Endometrial microvascular endothelial cells (primary cell): ENCODE measurements around the gene LATS2. TPM values are rescaled to one million over a fixed set of nuclear protein-coding genes. Genes with fewer than 3 reads are reported as not detected.

Source experiments
- in situ Hi-C: cut with HindIII; loops from 2 replicates; pipeline ENCODE4 v1.10.0; 2017; ENCODE audit warnings: low sequenced_read_pairs, low pct_unique_long_range_greater_than_20kb; ENCODE audit errors: inconsistent ontology term
- total RNA-seq: library from RNA; depleted of rRNA; stranded (reverse); fragments of >200 nt; gene quantifications from one replicate; pipeline ENCODE4 v1.2.3, GENCODE V29; 2015; ENCODE audit errors: inconsistent ontology term

LATS2 gene
- total RNA-seq, 1 donor from 2014 or later: 27.7 TPM

DNA sequence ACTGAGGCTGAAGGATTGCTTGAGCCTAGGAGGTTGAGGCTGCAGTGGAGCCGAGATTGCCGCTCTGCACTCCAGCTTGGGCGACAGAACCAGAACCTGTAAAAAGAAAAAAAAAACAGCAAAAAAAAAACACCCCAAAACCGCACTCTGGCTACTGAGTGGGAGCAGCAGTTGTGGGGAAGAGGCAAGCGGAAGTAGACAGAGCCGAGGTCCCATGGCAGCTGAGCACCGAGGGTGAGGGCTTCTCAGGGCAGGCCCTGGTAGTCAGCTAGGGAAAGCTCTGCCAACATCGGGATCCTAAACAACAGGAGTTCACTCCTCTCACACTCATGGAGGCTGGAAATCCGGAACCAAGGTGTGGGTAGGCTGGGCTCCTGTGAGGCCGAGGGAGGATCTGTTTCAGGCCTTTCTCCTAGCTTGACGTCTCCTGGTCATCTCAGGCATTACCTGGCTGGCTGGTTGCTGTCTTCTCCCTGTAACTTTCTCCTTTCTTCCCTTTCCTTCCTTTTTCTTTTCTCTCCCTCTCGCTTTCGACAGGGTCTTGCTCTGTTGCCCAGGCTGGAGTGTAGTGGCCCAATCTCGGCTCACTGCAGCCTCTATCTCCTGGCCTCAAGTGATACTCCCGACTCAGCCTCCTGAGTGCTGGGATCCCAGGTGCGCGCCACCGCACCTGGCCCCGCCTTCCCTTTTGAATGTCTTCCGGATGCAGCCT lies 15.8 kb upstream of the LATS2 start:
- in situ Hi-C loops: no loop called here

- in situ Hi-C loops: no loop called here
Measured at GRCh38 chr13:21076253-21076652, 14.9 kb upstream of the LATS2 start.

GRCh38 chr13:21075379-21076249 lies 14.2 kb upstream of the LATS2 start:
- in situ Hi-C loops: no loop called here

DNA sequence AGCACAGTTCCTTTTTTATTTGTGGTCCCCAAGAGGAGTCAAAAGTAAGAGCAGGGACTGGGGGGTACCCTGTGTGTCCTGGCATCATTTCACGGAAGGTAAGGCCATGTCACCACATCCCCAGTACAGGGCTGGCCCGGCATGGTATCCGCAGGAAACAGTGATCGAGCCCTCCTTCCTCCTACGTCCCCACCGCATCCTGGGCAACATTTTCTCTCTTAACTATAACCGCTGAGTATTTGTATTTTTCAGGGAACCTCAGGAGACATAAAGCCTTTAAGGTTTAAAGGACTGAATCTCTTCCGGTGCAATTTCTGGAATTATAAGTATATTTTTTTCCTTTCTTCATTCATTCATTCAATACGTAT lies 13.6 kb upstream of the LATS2 start:
- in situ Hi-C loops: no loop called here

DNA sequence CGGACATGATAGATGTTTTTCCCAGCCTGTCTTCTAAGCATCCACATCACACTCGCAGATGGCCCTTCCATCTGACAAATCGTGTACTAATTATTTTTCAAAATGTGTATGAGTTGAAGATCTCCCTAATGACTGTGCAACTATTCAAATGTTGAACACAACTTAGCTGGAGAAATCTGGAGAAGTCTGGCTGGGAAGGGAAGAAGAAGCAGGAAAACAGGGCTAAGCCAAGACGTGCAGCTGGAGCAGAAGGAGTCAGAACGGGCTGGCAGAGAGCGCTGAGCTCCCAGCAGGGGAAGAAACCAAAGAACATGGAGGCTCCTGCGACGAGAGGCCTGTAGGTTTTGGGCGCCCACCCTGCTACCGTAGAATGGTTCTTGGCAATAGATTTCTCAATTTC lies 13.2 kb upstream of the LATS2 start:
- in situ Hi-C loops: no loop called here

- in situ Hi-C loops: no loop called here
Measured at GRCh38 chr13:21071924-21072323, 10.5 kb upstream of the LATS2 start.

DNA sequence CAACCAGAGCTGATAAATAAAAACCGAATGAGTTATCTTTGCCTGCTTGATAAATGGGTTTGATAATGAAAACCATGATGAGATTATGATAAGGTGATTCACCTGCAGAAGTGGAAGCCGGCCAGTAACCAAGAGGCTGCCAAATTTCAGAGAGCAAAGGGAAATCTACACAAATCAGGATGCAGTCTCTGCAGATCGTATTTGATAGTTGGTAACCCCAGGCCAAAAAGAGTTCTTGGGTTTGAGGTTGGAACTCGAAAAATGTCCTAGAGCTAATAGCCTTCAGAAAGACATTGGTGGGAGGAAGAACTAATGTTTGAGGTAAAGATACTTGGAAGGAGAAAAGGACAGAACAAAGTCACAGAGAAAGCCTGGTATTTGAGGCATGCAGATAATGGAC lies 9.6 kb upstream of the LATS2 start:
- in situ Hi-C loops: no loop called here

- in situ Hi-C loops: no loop called here
Measured at GRCh38 chr13:21069561-21070004, 8.2 kb upstream of the LATS2 start.

- in situ Hi-C loops: no loop called here
Measured at GRCh38 chr13:21067848-21068247, 6.5 kb upstream of the LATS2 start.

GRCh38 chr13:21066946-21067345 lies 5.6 kb upstream of the LATS2 start:
- in situ Hi-C loops: no loop called here

DNA sequence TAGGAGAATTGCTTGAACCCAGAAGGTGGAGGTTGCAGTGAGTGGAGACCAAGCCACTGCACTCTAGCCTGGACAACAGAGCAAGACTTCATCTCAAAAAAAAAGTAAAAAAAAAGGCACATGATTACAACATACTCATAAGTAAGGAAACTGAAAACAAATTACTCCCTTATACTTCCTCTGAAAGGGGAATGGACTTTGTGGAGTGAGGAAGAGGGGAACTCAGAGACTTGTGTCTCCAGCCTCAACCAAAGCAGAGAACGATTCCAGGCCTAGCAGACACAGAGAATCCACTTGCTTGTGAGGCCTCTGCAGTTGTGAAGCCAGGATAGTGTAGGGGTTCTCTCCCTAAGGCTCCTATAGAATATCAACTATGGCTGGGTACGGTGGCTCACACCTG lies 4.3 kb upstream of the LATS2 start:
- in situ Hi-C loops: no loop called here

- in situ Hi-C loops: no loop called here
Measured at GRCh38 chr13:21063031-21063430, 1.6 kb upstream of the LATS2 start.

- in situ Hi-C loops: no loop called here
Measured at GRCh38 chr13:21060338-21061028, 903 bp downstream of the LATS2 start.

DNA sequence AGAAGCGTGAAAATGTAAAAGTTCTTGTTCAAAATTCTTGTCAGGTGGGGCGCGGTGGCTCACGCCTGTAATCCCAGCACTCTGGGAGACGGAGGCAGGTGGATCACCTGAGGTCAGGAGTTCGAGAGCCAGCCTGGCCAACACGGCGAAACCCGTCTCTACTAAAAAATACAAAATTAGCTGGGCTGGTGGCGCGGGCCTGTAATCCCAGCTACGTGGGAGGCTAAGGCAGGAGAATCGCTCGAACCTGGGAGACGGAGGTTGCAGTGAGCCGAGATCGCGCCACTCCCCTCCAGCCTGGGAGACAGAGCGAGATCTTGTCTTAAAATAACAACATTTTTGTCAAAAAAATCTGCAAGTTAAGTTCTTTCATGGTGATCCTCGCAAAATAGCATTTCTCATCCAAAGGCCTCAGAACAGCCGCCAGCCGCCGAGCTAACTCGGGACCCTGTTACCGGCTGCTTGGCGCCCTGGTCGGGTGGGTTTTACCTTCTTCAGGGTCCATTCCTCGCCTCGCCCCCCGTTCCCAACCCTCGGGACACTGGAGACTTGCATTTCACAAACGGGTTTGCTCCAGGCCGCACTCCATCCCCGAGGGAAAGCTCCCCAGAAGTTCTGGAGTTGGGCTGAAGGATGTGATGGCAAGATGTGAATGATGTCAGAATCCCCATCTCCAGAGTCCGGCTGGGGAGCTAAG lies 1.6 kb downstream of the LATS2 start:
- in situ Hi-C loops: no loop called here

GRCh38 chr13:21058361-21058760 lies 3.0 kb downstream of the LATS2 start:
- in situ Hi-C loops: no loop called here

- in situ Hi-C loops: no loop called here
Measured at GRCh38 chr13:21055511-21056045, 5.8 kb downstream of the LATS2 start.

DNA sequence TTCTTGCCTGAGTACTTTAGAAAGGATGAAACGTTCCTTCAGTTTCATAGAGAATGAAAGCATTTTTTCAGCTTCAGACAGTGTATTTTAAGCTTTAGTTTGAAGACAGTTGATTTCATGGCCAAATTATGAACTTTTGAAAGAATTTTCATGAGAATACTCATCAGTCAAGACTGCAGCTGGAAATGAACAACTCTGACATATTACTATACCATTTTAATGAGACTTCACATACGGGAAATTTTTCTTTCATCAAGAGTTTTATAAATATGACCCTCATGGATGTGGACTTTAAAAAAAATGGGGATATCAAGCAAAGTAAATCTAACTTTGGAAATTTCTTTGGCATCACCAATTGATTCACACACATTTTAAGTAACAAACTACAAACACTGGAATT lies 6.4 kb downstream of the LATS2 start:
- in situ Hi-C loops: no loop called here

GRCh38 chr13:21054313-21054712 lies 7.1 kb downstream of the LATS2 start:
- in situ Hi-C loops: no loop called here

DNA sequence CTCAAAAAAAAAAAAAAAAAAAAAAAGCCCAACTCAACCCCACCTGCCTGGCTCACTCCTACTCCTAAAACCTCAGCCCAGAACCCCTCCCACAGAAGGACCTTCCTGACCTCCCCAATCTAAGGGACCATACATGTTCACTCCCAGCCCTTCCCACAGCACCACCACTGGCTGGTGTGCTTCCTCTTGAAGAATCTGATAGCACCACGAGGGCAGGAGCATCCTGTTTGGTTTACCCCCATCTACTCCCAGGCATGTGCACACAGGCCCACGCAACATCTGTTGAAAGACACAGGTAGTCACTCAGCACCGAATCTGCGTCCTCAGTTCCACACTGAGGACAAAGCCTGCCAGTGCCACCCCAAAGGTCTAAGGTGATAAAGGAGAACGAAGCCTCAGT lies 8.2 kb downstream of the LATS2 start:
- in situ Hi-C loops: no loop called here
